Uterus (tissue), 2 donors: ENCODE measurements around the gene PPA2.

Experiments
- CTCF ChIP-seq, 4 experiments: fragments of 200-600 bp in 2 of 4; fragments of 450-650 bp in 2 of 4; sonication (generic) in 2 of 4; IDR thresholded peaks; one replicate each; pipeline ENCODE4 v1.5.1; 2016 to 2019; ENCODE audit warnings: antibody characterized with exemption in 4 of 4, mild to moderate bottlenecking in 2 of 4, moderate library complexity in 1 of 4
- POLR2A ChIP-seq, 2 donors: fragments of 450-650 bp; IDR thresholded peaks; one replicate each; pipeline ENCODE4 v1.6.1; 2016; ENCODE audit warnings: antibody characterized with exemption in 2 of 2, mild to moderate bottlenecking in 1 of 2, moderate library complexity in 1 of 2

- TF ChIP-seq CTCF (IDR thresholded peaks at IDR 0.05) (no peak), POLR2A (IDR thresholded peaks at IDR 0.05) (no peak)
Measured at GRCh38 chr4:105458001-105458400, 15.9 kb downstream of the PPA2 start.
